GM13977 (cell line): ENCODE measurements around the gene TMCC3.

Source experiments
- DNase-seq: peaks from one replicate; pipeline ENCODE4 v3.0.0; 2012; ENCODE audit warnings: low spot score
- CTCF ChIP-seq: IDR thresholded peaks from 2 replicates; pipeline ENCODE4 v1.5.1; 2012; ENCODE audit warnings: mild to moderate bottlenecking, control low read depth; ENCODE audit not compliant: insufficient read depth; ENCODE audit errors: extremely low read depth, missing control alignments
- in situ Hi-C: fragments of 300-500 bp; cut with MboI; formaldehyde crosslinking; loops from one replicate; pipeline ENCODE4 v1.12.0; 2022; ENCODE audit warnings: low sequenced_read_pairs, low pct_unique_long_range_greater_than_20kb, mixed read lengths, inconsistent platforms; ENCODE audit not compliant: unreplicated experiment

Gene TMCC3

GRCh38 chr12:94679554-94680195 lies 29.3 kb upstream of the TMCC3 start:
- in situ Hi-C loops, result no loop called here
- no peak for TF ChIP-seq CTCF
- DNase-seq, result no peak

DNA sequence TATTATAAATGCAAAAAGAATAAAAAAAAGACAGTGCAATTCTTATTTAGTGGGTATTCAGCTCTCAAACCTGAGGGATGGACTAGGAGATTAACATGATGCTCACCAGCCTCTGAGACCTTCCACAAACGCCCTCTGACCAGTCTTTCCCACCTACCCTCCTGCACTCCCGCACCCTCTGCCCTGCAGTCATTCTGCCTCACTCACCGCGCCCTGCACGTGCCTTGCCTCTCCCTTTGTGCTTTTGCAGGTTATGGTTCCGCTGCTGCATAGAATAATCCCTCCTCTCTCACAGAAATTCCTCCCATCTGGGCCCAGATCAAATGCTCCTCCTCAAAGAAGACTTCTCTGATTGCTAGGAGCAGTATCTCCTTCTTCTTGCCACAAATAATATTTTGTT lies 28.5 kb upstream of the TMCC3 start:
- no peak for TF ChIP-seq CTCF
- in situ Hi-C loops, result no loop called here

GRCh38 chr12:94678379-94678778 lies 28.0 kb upstream of the TMCC3 start:
- TF ChIP-seq CTCF, result no peak
- in situ Hi-C loops, result no loop called here
- DNase-seq, result no peak

More for the DNA sequence above, 28.5 kb upstream of the TMCC3 start:
- no peak for DNase-seq

GRCh38 chr12:94677778-94678177 lies 27.4 kb upstream of the TMCC3 start:
- no peak for TF ChIP-seq CTCF
- in situ Hi-C loops, result no loop called here
- peak; percentile 54 for DNase-seq

- no peak for TF ChIP-seq CTCF
- peak; percentile 36 for DNase-seq
- in situ Hi-C loops, result no loop called here
Observed at GRCh38 chr12:94676922-94677321, 26.6 kb upstream of the TMCC3 start.

DNA sequence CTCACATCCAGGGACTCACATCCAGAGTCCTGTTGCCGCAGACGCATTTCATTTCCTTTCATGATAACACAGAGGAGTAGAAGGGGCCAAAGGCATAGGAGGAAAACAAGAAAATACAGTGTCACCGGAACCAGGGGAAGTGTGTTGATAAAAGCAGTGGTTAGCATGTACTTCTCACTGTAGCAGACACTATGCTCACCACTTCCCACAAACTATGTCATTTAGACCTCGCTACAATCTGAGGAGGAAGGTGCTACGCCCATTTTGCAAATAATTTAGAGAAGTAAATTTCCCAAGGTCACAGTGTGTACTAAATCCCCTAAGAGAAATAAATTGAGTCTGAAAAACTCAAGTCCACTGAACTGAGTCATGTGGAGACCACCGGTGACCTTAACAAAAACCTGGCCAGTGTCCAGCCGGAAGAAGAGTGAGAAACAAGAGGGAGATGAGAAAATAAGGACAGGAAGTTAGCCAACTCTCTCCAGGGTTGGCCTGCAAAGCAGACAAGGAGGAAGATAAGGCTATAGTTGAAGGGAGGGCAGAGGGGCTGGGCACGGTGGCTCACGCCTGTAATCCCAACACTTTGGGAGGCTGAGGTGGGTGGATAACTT lies 25.8 kb upstream of the TMCC3 start:
- in situ Hi-C loops, result no loop called here
- peak; percentile 73 for DNase-seq
- TF ChIP-seq CTCF, result no peak

GRCh38 chr12:94674835-94675234 lies 24.5 kb upstream of the TMCC3 start:
- DNase-seq, result no peak
- TF ChIP-seq CTCF, result no peak
- in situ Hi-C loops, result no loop called here
